DMS53 treated with DMSO at 0.1 percent for 48 hours (cell line): ENCODE measurements around the gene MIOS.
"Not testable (repeated sequence)": the region's sequence is repeated elsewhere in the genome, so short reads cannot be mapped to it uniquely, and the experiment has no call there.

Experiments
- DNase-seq: peaks from one replicate; lab custom pipeline; 2025; ENCODE audit not compliant: unreplicated experiment; lab: John Stamatoyannopoulos, UW

MIOS gene

GRCh38 chr7:7554021-7554432 lies 12.7 kb upstream of the MIOS start:
- DNase-seq: no peak

GRCh38 chr7:7554649-7555575 lies 11.8 kb upstream of the MIOS start:
- DNase-seq: no peak

GRCh38 chr7:7556852-7557251 lies 9.8 kb upstream of the MIOS start:
- DNase-seq: no peak

- no peak for DNase-seq
Observed at GRCh38 chr7:7557252-7557651, 9.4 kb upstream of the MIOS start.

- not testable (repeated sequence) for DNase-seq
Observed at GRCh38 chr7:7561591-7561990, 5.1 kb upstream of the MIOS start.

- no peak for DNase-seq
Observed at GRCh38 chr7:7562736-7563135, 3.9 kb upstream of the MIOS start.

- DNase-seq: no peak
Observed at GRCh38 chr7:7563269-7563668, 3.4 kb upstream of the MIOS start.

- DNase-seq: no peak
Observed at GRCh38 chr7:7563813-7564212, 2.9 kb upstream of the MIOS start.

- peak; percentile 10 for DNase-seq
Observed at GRCh38 chr7:7564323-7564780, 2.3 kb upstream of the MIOS start.

GRCh38 chr7:7565018-7565680 lies 1.5 kb upstream of the MIOS start:
- no peak for DNase-seq

- peak; percentile 67 for DNase-seq
Observed at GRCh38 chr7:7565746-7566650, 686 bp upstream of the MIOS start.

- no peak for DNase-seq
Observed at GRCh38 chr7:7567898-7568531, 1.3 kb downstream of the MIOS start.

GRCh38 chr7:7568553-7568952 lies 1.9 kb downstream of the MIOS start:
- no peak for DNase-seq

GRCh38 chr7:7569081-7569527 lies 2.4 kb downstream of the MIOS start:
- no peak for DNase-seq

GRCh38 chr7:7569615-7570014 lies 2.9 kb downstream of the MIOS start:
- DNase-seq: no peak

GRCh38 chr7:7570584-7570983 lies 3.9 kb downstream of the MIOS start:
- no peak for DNase-seq

- no peak for DNase-seq
Observed at GRCh38 chr7:7573701-7574100, 7.0 kb downstream of the MIOS start.

GRCh38 chr7:7576344-7576743 lies 9.7 kb downstream of the MIOS start:
- DNase-seq: no peak

- DNase-seq: no peak
Observed at GRCh38 chr7:7577888-7578287, 11.2 kb downstream of the MIOS start.

GRCh38 chr7:7579638-7580037 lies 13.0 kb downstream of the MIOS start:
- DNase-seq: no peak
